ENCODE data around the gene OR6V1. TPM values are rescaled to one million over a fixed set of nuclear protein-coding genes. Genes with fewer than 3 reads are reported as not detected.

Gene OR6V1, protein sequence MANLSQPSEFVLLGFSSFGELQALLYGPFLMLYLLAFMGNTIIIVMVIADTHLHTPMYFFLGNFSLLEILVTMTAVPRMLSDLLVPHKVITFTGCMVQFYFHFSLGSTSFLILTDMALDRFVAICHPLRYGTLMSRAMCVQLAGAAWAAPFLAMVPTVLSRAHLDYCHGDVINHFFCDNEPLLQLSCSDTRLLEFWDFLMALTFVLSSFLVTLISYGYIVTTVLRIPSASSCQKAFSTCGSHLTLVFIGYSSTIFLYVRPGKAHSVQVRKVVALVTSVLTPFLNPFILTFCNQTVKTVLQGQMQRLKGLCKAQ
- total RNA-seq, result not detected

GRCh38 chr7:143052041-143052440 lies at the start of gene OR6V1:
Gene OR6V1 (plus strand): TSS chr7:143052341. CDS start chr7:143052341, 0 bp downstream.
- Mint-ChIP-seq H3K36me3 (ENCODE audit: insufficient read depth) (no peaks in the 10 kb centered on the region), H3K4me1 (ENCODE audit: low read depth) (no peaks in the 10 kb centered on the region), H3K27me3 (ENCODE audit: low read depth) (peaks cover 4% of the 10 kb centered on the region), H3K9me3 (no peaks in the 10 kb centered on the region), H3K4me3 (no peak within 1 kb of the TSS)
- DNase-seq (no peak), ATAC-seq (no peak)

DNA sequence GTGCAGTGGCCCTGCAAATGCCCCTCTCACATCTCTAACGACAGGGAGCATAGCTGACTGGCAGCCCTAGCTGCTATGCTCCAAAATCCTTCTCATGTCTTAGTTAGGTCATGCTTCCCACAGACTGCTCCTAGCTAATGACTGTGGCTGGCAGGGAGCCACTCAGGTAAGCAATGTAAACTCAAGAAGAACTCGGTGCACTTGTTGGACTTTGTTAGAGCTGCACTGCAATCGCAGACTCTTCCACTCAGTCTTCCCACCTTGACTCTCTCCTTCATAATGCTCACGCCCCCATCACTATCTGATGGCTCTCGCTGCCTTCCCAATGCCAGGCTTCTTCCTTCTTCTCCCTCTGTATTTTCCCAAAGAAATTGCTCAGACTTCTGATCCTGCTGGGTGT lies 49.2 kb upstream of the OR6V1 start:
- DNase-seq (no peak), ATAC-seq (no peak)
- no peaks in the 10 kb centered on the region for H3K9me3 Mint-ChIP-seq
- H3K4me3 Mint-ChIP-seq, result peak overlapping the region; percentile 73
- H3K27me3 Mint-ChIP-seq (ENCODE audit: low read depth), result peaks cover 1% of the 10 kb centered on the region
- peaks cover 7% of the 10 kb centered on the region for H3K4me1 Mint-ChIP-seq (ENCODE audit: low read depth)
- H3K36me3 Mint-ChIP-seq (ENCODE audit: insufficient read depth), result no peaks in the 10 kb centered on the region

DNA sequence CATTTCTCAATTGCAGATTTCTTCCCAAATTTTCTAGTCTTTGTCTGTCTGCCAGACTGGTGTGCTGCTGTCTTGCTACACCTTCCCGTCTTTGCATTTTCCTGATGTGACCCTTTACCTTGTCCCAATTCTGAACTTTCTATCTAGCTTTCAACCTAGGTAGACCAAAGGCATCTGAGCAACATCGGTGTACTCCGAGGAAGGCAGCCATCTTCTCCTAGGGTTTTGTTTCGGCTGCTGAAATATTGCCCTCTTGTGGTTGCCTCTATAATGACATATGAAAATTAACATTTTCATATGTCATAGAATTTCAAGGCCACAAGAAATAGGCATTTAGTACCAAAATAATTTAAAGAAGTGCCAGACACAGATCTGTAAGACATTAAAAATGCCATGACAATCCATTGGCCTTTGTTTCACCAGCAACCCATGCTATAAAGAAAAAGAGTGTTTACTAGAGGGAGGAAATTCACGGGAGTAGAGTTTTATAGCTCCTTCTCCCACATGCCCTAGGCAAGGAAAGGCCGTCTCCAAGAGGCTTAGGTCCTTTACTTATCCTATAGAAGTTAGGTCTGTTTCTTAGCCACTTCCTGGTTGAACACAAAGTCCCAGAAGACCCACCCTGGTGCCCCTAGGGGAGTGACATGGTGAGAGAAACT lies 48.6 kb upstream of the OR6V1 start:
- H3K36me3 Mint-ChIP-seq (ENCODE audit: insufficient read depth), result no peaks in the 10 kb centered on the region
- H3K9me3 Mint-ChIP-seq, result no peaks in the 10 kb centered on the region
- peak overlapping the region; percentile 73 for H3K4me3 Mint-ChIP-seq
- H3K27me3 Mint-ChIP-seq (ENCODE audit: low read depth), result peaks cover 2% of the 10 kb centered on the region
- H3K4me1 Mint-ChIP-seq (ENCODE audit: low read depth), result peaks cover 9% of the 10 kb centered on the region
- peak; percentile 13 for DNase-seq
- ATAC-seq, result peak; percentile 65 to 79

GRCh38 chr7:143005632-143006260 lies 46.4 kb upstream of the OR6V1 start:
- DNase-seq (no peak), ATAC-seq (no peak)
- H3K9me3 Mint-ChIP-seq, result no peaks in the 10 kb centered on the region
- no peaks in the 10 kb centered on the region for H3K36me3 Mint-ChIP-seq (ENCODE audit: insufficient read depth)
- H3K4me3 Mint-ChIP-seq, result no peak overlapping the region
- H3K4me1 Mint-ChIP-seq (ENCODE audit: low read depth), result peaks cover 9% of the 10 kb centered on the region
- peaks cover 2% of the 10 kb centered on the region for H3K27me3 Mint-ChIP-seq (ENCODE audit: low read depth)

GRCh38 chr7:143008007-143008901 lies 43.9 kb upstream of the OR6V1 start:
- no peak overlapping the region for H3K4me3 Mint-ChIP-seq
- peak; percentile 82 for DNase-seq
- no peaks in the 10 kb centered on the region for H3K9me3 Mint-ChIP-seq
- no peaks in the 10 kb centered on the region for H3K36me3 Mint-ChIP-seq (ENCODE audit: insufficient read depth)
- H3K4me1 Mint-ChIP-seq (ENCODE audit: low read depth), result peaks cover 7% of the 10 kb centered on the region
- peak; percentile 93 for ATAC-seq
- H3K27me3 Mint-ChIP-seq (ENCODE audit: low read depth), result peaks cover 7% of the 10 kb centered on the region

- peaks cover 27% of the 10 kb centered on the region for H3K27me3 Mint-ChIP-seq (ENCODE audit: low read depth)
- H3K4me3 Mint-ChIP-seq, result no peak overlapping the region
- H3K9me3 Mint-ChIP-seq, result no peaks in the 10 kb centered on the region
- DNase-seq, result no peak
- no peaks in the 10 kb centered on the region for H3K36me3 Mint-ChIP-seq (ENCODE audit: insufficient read depth)
- ATAC-seq, result no peak
- peaks cover 6% of the 10 kb centered on the region for H3K4me1 Mint-ChIP-seq (ENCODE audit: low read depth)
Observed at GRCh38 chr7:143012001-143012400, 40.1 kb upstream of the OR6V1 start.

DNA sequence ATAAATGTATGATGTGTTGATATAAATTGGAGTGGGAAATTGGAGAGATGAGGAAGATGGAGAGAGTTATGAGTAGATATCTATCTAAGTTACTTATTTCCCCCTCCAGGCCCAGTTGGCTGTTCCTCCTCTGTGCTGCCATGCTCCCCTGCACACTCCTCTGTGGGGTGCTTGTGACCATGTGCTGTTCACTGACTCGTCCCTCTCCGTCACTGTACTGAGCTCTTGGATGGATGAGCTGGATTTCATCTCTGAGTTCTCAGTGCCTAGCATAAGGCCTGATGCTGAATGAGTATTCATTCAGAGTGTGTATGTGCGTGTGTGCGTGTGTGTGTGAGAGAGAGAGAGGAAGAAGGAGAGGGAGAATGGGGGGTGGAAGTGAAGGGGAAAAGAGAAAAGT lies 39.7 kb upstream of the OR6V1 start:
- no peaks in the 10 kb centered on the region for H3K36me3 Mint-ChIP-seq (ENCODE audit: insufficient read depth)
- H3K4me3 Mint-ChIP-seq, result no peak overlapping the region
- ATAC-seq (no peak), DNase-seq (no peak)
- no peaks in the 10 kb centered on the region for H3K9me3 Mint-ChIP-seq
- peaks cover 6% of the 10 kb centered on the region for H3K4me1 Mint-ChIP-seq (ENCODE audit: low read depth)
- H3K27me3 Mint-ChIP-seq (ENCODE audit: low read depth), result peaks cover 27% of the 10 kb centered on the region

GRCh38 chr7:143013473-143013872 lies 38.7 kb upstream of the OR6V1 start:
- Mint-ChIP-seq H3K4me1 (ENCODE audit: low read depth) (peaks cover 2% of the 10 kb centered on the region), H3K9me3 (no peaks in the 10 kb centered on the region), H3K4me3 (no peak overlapping the region), H3K27me3 (ENCODE audit: low read depth) (peaks cover 25% of the 10 kb centered on the region), H3K36me3 (ENCODE audit: insufficient read depth) (no peaks in the 10 kb centered on the region)
- DNase-seq (no peak), ATAC-seq (no peak)

- DNase-seq (no peak), ATAC-seq (no peak)
- Mint-ChIP-seq H3K27me3 (ENCODE audit: low read depth) (peaks cover 25% of the 10 kb centered on the region), H3K4me3 (no peak overlapping the region), H3K4me1 (ENCODE audit: low read depth) (peaks cover 2% of the 10 kb centered on the region), H3K9me3 (peaks cover 2% of the 10 kb centered on the region), H3K36me3 (ENCODE audit: insufficient read depth) (no peaks in the 10 kb centered on the region)
Observed at GRCh38 chr7:143013893-143014292, 38.2 kb upstream of the OR6V1 start.

DNA sequence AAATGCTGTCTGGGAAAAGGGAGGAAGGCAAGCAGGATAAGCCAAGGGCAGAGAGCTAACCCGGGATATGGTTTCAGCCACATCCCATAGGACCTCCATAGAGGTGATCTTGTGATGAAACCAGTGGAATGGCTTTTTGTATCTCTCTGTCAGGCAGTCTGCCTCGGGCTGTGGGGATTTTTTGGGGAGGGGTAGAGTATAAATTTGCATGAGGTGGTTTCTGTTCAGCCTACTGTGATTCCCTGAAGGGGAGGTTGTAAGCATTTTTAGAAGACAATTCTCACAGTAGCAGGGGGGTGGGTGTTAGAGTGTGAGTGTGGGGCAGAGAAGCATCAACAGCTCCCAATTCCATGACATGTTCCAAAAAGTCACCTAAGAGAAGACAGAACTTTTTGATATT lies 37.1 kb upstream of the OR6V1 start:
- Mint-ChIP-seq H3K36me3 (ENCODE audit: insufficient read depth) (no peaks in the 10 kb centered on the region), H3K4me3 (no peak overlapping the region), H3K27me3 (ENCODE audit: low read depth) (peaks cover 28% of the 10 kb centered on the region), H3K9me3 (peaks cover 8% of the 10 kb centered on the region), H3K4me1 (ENCODE audit: low read depth) (peaks cover 2% of the 10 kb centered on the region)
- ATAC-seq (no peak), DNase-seq (no peak)

- ATAC-seq, result no peak
Observed at GRCh38 chr7:143015926-143016490, 36.1 kb upstream of the OR6V1 start.

GRCh38 chr7:143016996-143017395 lies 35.1 kb upstream of the OR6V1 start:
- Mint-ChIP-seq H3K4me1 (ENCODE audit: low read depth) (peaks cover 2% of the 10 kb centered on the region), H3K4me3 (no peak overlapping the region), H3K36me3 (ENCODE audit: insufficient read depth) (no peaks in the 10 kb centered on the region), H3K9me3 (peaks cover 8% of the 10 kb centered on the region), H3K27me3 (ENCODE audit: low read depth) (peaks cover 28% of the 10 kb centered on the region)
- ATAC-seq (no peak), DNase-seq (no peak)

More at GRCh38 chr7:143015926-143016490, 36.1 kb upstream of the OR6V1 start:
- DNase-seq, result no peak
- Mint-ChIP-seq H3K4me1 (ENCODE audit: low read depth) (peaks cover 2% of the 10 kb centered on the region), H3K36me3 (ENCODE audit: insufficient read depth) (no peaks in the 10 kb centered on the region), H3K4me3 (no peak overlapping the region), H3K27me3 (ENCODE audit: low read depth) (peaks cover 28% of the 10 kb centered on the region), H3K9me3 (peaks cover 8% of the 10 kb centered on the region)

GRCh38 chr7:143018931-143019330 lies 33.2 kb upstream of the OR6V1 start:
- no peak overlapping the region for H3K4me3 Mint-ChIP-seq
- no peaks in the 10 kb centered on the region for H3K36me3 Mint-ChIP-seq (ENCODE audit: insufficient read depth)
- peaks cover 16% of the 10 kb centered on the region for H3K27me3 Mint-ChIP-seq (ENCODE audit: low read depth)
- H3K9me3 Mint-ChIP-seq, result peaks cover 8% of the 10 kb centered on the region
- DNase-seq, result no peak
- ATAC-seq, result no peak
- H3K4me1 Mint-ChIP-seq (ENCODE audit: low read depth), result no peaks in the 10 kb centered on the region

DNA sequence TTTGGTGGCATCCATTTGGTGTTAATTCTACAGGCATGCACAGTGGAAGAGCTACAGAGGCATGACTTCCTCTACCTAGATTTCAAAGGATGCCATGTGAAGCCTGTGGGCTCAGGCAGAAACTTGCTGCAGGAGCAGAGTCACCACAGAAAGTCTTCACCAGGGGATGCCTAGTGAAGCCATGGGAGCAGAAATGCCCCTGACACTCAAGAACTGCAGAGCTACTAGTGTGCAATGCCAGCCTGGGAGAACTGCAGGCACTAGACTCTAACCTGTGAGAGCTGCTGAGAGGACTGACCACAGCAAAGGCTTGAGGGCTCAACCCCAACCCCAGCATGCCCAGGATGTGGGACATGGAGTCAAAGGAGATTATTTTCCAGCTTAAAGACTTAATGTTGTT lies 29.1 kb upstream of the OR6V1 start:
- Mint-ChIP-seq H3K4me1 (ENCODE audit: low read depth) (no peaks in the 10 kb centered on the region), H3K9me3 (peaks cover 8% of the 10 kb centered on the region), H3K36me3 (ENCODE audit: insufficient read depth) (no peaks in the 10 kb centered on the region), H3K27me3 (ENCODE audit: low read depth) (peaks cover 11% of the 10 kb centered on the region), H3K4me3 (no peak overlapping the region)
- no peak for DNase-seq
- no peak for ATAC-seq

Measured in activated T-cell treated with anti-CD3 and anti-CD28 coated beads, Interleukin-2, amount 50 U/mL, for 4 hours (primary cell).